Measurements from ENCODE around the gene CD40. TPM values are rescaled to one million over a fixed set of nuclear protein-coding genes. Genes with fewer than 3 reads are reported as not detected.

Gene CD40
- total RNA-seq, result 3.0 TPM

GRCh38 chr20:46117704-46118467 lies at the start of gene CD40:
Gene CD40, plus strand, starts transcription at chr20:46118314. Its CDS starts 30 bp downstream, at chr20:46118344.

GRCh38 chr20:46089417-46090388 lies 28.4 kb upstream of the CD40 start, which contains the start of gene NCOA5:
Gene NCOA5, minus strand, starts transcription at chr20:46089962. Its CDS starts 10,538 bp downstream, at chr20:46079424.

Other genes starting within 250 kb of the CD40 start
- gene ZSWIM1, start 237.1 kb upstream of the CD40 start, total RNA-seq, result 8.3 TPM
- 4.7 TPM for gene SPATA25, start 230.7 kb upstream of the CD40 start, total RNA-seq
- 14.6 TPM for gene NEURL2, start 227.1 kb upstream of the CD40 start, total RNA-seq
- 90.0 TPM for gene CTSA, start 227.0 kb upstream of the CD40 start, total RNA-seq
- gene PLTP, start 206.2 kb upstream of the CD40 start, total RNA-seq, result 95.5 TPM
- gene PCIF1, start 183.6 kb upstream of the CD40 start, total RNA-seq, result 33.2 TPM
- gene ZNF335, start 146.1 kb upstream of the CD40 start, total RNA-seq, result 21.0 TPM
- 8.1 TPM for gene MMP9, start 109.4 kb upstream of the CD40 start, total RNA-seq
- not detected for gene SLC12A5, start 89.1 kb upstream of the CD40 start, total RNA-seq
- 22.0 TPM for gene NCOA5, start 28.4 kb upstream of the CD40 start, total RNA-seq
- 0.41 TPM for gene CDH22, start 190.2 kb downstream of the CD40 start, total RNA-seq

All from metanephros (tissue), 1 donor.